Left lung (tissue), 10 donors: Measurements from ENCODE around the gene PSMC3IP. TPM values are rescaled to one million over a fixed set of nuclear protein-coding genes. Genes with fewer than 3 reads are reported as not detected.

Experiments
- ATAC-seq: fragments of 200-7000 bp; cut with Tn5 transposase; one replicate; pipeline ENCODE4 v1.9.1; 2020; ENCODE audit warnings: moderate library complexity
- DNase-seq, 4 donors: peaks; one replicate each; pipeline ENCODE4 v3.0.0-alpha.2; 2013 to 2020
- H3K27ac ChIP-seq, 2 donors: fragments of 200-600 bp; sonication (generic) in 1 of 2; one replicate each; pipeline versions ENCODE4 v1.5.0 to v1.8.0; 2020 to 2021
- H3K27me3 ChIP-seq, 2 donors: fragments of 200-600 bp; sonication (generic) in 1 of 2; one replicate each; pipeline versions ENCODE4 v1.5.0 to v1.8.0; 2020 to 2021
- H3K36me3 ChIP-seq, 2 donors: fragments of 200-600 bp; sonication (generic) in 1 of 2; one replicate each; pipeline versions ENCODE4 v1.5.0 to v1.8.0; 2020 to 2021
- H3K4me1 ChIP-seq, 2 donors: fragments of 200-600 bp; one replicate each; pipeline ENCODE4 v1.8.0; 2021
- H3K4me3 ChIP-seq, 2 donors: fragments of 200-600 bp; sonication (generic) in 1 of 2; one replicate each; pipeline versions ENCODE4 v1.5.0 to v1.8.0; 2020 to 2021; ENCODE audit warnings: mild to moderate bottlenecking in 1 of 2
- H3K9me3 ChIP-seq, 2 donors: fragments of 200-600 bp; sonication (generic) in 1 of 2; one replicate each; pipeline versions ENCODE4 v1.5.0 to v1.8.0; 2020 to 2021
- intact Hi-C, 2 donors: fragments of 100-400 bp; cut with DNase I; formaldehyde crosslinking; loops; one replicate each; pipeline versions ENCODE4 v1.11.2 to v1.14.2; 2022
- polyA plus RNA-seq, 6 donors: library from polyadenylated mRNA; unstranded; fragments of 120-200 nt; gene quantifications; one replicate each; pipeline ENCODE4 v1.2.1, GENCODE V29; 2013; ENCODE audit not compliant: insufficient read length in 6 of 6
- total RNA-seq, 2 donors: library from RNA; stranded (reverse); fragmentation: NEBNext Ultra II Directional; extraction: Animal tissue kit (Norgen Biotek cat#: 25700); gene quantifications; one replicate each; pipeline ENCODE4 v1.2.1, GENCODE V29; 2021
- TF ChIP-seq, protein P1 (sequence below), 2 donors: fragments of 200-600 bp; sonication (generic) in 1 of 2; IDR thresholded peaks; one replicate each; pipeline versions ENCODE4 v1.5.0 to v1.8.0; 2021; ENCODE audit warnings: antibody characterized with exemption in 2 of 2
- donor health status: DM: no; HTN: yes; CAD: no.
- donor health status: DM: no; HTN: no; CAD: no.

The PSMC3IP gene
- total and polyA plus RNA-seq, 8 donors = 6.5 to 21.4 (median 18.4) TPM

DNA sequence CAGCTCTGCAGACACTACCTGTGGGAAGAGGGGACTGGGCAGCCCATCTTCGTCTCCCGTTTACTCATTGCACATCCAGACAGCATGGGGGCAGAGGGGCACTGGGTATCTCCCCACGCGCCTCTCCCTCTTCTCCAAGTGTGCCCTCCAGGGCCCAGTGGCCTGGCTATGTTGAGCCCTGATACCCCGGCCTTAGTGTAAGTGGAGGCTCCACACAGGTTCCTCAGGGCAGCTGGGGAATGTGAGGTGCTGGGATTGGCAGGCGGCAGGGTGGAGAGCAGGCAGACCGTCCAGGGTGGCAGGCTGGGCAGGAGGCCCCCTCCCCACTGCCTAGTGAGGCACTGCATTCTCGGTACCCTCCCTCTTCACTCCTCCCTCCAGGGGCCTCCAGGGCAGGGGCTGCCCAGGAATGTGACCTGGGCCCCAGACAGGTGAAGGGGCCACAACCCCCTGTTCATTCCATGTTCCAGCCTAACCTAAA, 54.7 kb downstream of the PSMC3IP start:
- Histone ChIP-seq H3K27ac (peak overlapping the region; percentile 83 to 93), H3K4me1 (peaks cover 55 to 70% of the 10 kb centered on the region in 2 donors), H3K27me3 (no peaks in the 10 kb centered on the region), H3K4me3 (no peak overlapping the region), H3K36me3 (peaks cover 0 to 30% of the 10 kb centered on the region in 2 donors), H3K9me3 (no peaks in the 10 kb centered on the region)
- no peak for DNase-seq
- TF ChIP-seq, protein P1, sequence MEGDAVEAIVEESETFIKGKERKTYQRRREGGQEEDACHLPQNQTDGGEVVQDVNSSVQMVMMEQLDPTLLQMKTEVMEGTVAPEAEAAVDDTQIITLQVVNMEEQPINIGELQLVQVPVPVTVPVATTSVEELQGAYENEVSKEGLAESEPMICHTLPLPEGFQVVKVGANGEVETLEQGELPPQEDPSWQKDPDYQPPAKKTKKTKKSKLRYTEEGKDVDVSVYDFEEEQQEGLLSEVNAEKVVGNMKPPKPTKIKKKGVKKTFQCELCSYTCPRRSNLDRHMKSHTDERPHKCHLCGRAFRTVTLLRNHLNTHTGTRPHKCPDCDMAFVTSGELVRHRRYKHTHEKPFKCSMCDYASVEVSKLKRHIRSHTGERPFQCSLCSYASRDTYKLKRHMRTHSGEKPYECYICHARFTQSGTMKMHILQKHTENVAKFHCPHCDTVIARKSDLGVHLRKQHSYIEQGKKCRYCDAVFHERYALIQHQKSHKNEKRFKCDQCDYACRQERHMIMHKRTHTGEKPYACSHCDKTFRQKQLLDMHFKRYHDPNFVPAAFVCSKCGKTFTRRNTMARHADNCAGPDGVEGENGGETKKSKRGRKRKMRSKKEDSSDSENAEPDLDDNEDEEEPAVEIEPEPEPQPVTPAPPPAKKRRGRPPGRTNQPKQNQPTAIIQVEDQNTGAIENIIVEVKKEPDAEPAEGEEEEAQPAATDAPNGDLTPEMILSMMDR (IDR thresholded peaks at IDR 0.05) = no peak
- intact Hi-C loops = no loop called here
- no peak for ATAC-seq

Other genes starting within 250 kb of the PSMC3IP start
- 100 to 1,000 TPM; 229 to 271 TPM for gene STAT3, start 189.3 kb downstream of the PSMC3IP start, total RNA-seq
- gene STAT3, start 189.3 kb downstream of the PSMC3IP start, polyA plus RNA-seq = 10 to 100 TPM; 75.0 to 95.4 (median 78.5) TPM
- 100 to 1,000 TPM; 285 to 320 TPM for gene CAVIN1, start 154.5 kb downstream of the PSMC3IP start, total RNA-seq
- 100 to 1,000 TPM; 163 to 224 (median 191) TPM for gene CAVIN1, start 154.5 kb downstream of the PSMC3IP start, polyA plus RNA-seq
- gene ATP6V0A1, start 118.9 kb downstream of the PSMC3IP start, total RNA-seq = 100 to 1,000 TPM in 1 of 2 donors, 10 to 100 TPM in 1; 95.9 to 103 TPM
- gene ATP6V0A1, start 118.9 kb downstream of the PSMC3IP start, polyA plus RNA-seq = 10 to 100 TPM; 46.1 to 59.7 (median 56.1) TPM
- 10 to 100 TPM; 41.5 to 56.2 TPM for gene NAGLU, start 41.5 kb downstream of the PSMC3IP start, total RNA-seq
- gene NAGLU, start 41.5 kb downstream of the PSMC3IP start, polyA plus RNA-seq = 10 to 100 TPM; 10.3 to 19.2 (median 12.8) TPM
- gene HSD17B1, start 24.8 kb downstream of the PSMC3IP start, total RNA-seq = 1 to 10 TPM; 1.2 to 1.7 TPM
- 1 to 10 TPM; 3.6 to 5.8 (median 4.6) TPM for gene HSD17B1, start 24.8 kb downstream of the PSMC3IP start, polyA plus RNA-seq
- 100 to 1,000 TPM in 1 of 2 donors, 10 to 100 TPM in 1; 66.5 to 116 TPM for gene COASY, start 15.6 kb downstream of the PSMC3IP start, total RNA-seq
- gene COASY, start 15.6 kb downstream of the PSMC3IP start, polyA plus RNA-seq = 10 to 100 TPM; 41.1 to 43.9 (median 42.6) TPM
- 10 to 100 TPM; 56.3 to 73.7 TPM for gene MLX, start 10.6 kb downstream of the PSMC3IP start, total RNA-seq
- 10 to 100 TPM; 34.4 to 46.3 (median 40.5) TPM for gene MLX, start 10.6 kb downstream of the PSMC3IP start, polyA plus RNA-seq
- gene RETREG3, start 31.6 kb upstream of the PSMC3IP start, total RNA-seq = 10 to 100 TPM; 59.9 to 75.5 TPM
- 10 to 100 TPM; 50.6 to 67.2 (median 59.9) TPM for gene RETREG3, start 31.6 kb upstream of the PSMC3IP start, polyA plus RNA-seq
- 10 to 100 TPM; 42.6 to 63.2 TPM for gene TUBG1, start 32.0 kb upstream of the PSMC3IP start, total RNA-seq
- gene TUBG1, start 32.0 kb upstream of the PSMC3IP start, polyA plus RNA-seq = 10 to 100 TPM; 31.5 to 42.4 (median 37.2) TPM
- 10 to 100 TPM; 13.1 to 19.5 TPM for gene TUBG2, start 81.6 kb upstream of the PSMC3IP start, total RNA-seq
- 10 to 100 TPM; 25.3 to 40.2 (median 32.5) TPM for gene TUBG2, start 81.6 kb upstream of the PSMC3IP start, polyA plus RNA-seq
- 10 to 100 TPM; 22.5 to 34.2 TPM for gene PLEKHH3, start 99.3 kb upstream of the PSMC3IP start, total RNA-seq
- 10 to 100 TPM; 28.2 to 55.5 (median 36.3) TPM for gene PLEKHH3, start 99.3 kb upstream of the PSMC3IP start, polyA plus RNA-seq
- gene CCR10, start 104.1 kb upstream of the PSMC3IP start, total RNA-seq = 1 to 10 TPM in 1 of 2 donors, under 1 TPM in 1; 0.55 to 1.2 TPM
- gene CCR10, start 104.1 kb upstream of the PSMC3IP start, polyA plus RNA-seq = 1 to 10 TPM; 1.1 to 2.0 (median 1.6) TPM
- 10 to 100 TPM; 11.7 to 15.1 TPM for gene CNTNAP1, start 104.8 kb upstream of the PSMC3IP start, total RNA-seq
- 10 to 100 TPM in 3 of 6 donors, 1 to 10 TPM in 3; 7.3 to 15.6 (median 10.3) TPM for gene CNTNAP1, start 104.8 kb upstream of the PSMC3IP start, polyA plus RNA-seq
- 10 to 100 TPM; 31.5 to 43.2 TPM for gene EZH1, start 167.3 kb upstream of the PSMC3IP start, total RNA-seq
- gene EZH1, start 167.3 kb upstream of the PSMC3IP start, polyA plus RNA-seq = 10 to 100 TPM; 32.4 to 45.9 (median 36.8) TPM
- gene RAMP2, start 183.5 kb upstream of the PSMC3IP start, total RNA-seq = 10 to 100 TPM; 76.1 to 95.4 TPM
- 100 to 1,000 TPM; 153 to 213 (median 182) TPM for gene RAMP2, start 183.5 kb upstream of the PSMC3IP start, polyA plus RNA-seq
- gene VPS25, start 195.7 kb upstream of the PSMC3IP start, total RNA-seq = 10 to 100 TPM; 54.8 to 55.3 TPM
- 10 to 100 TPM; 62.1 to 72.7 (median 69.0) TPM for gene VPS25, start 195.7 kb upstream of the PSMC3IP start, polyA plus RNA-seq
- under 1 TPM in 1 of 2 donors, not detected in 1; 0.21 TPM for gene WNK4, start 202.9 kb upstream of the PSMC3IP start, total RNA-seq
- 1 to 10 TPM in 5 of 6 donors, under 1 TPM in 1; 0.60 to 2.5 (median 1.9) TPM for gene WNK4, start 202.9 kb upstream of the PSMC3IP start, polyA plus RNA-seq
- gene COA3, start 221.0 kb upstream of the PSMC3IP start, total RNA-seq = 10 to 100 TPM; 59.1 to 83.1 TPM
- gene COA3, start 221.0 kb upstream of the PSMC3IP start, polyA plus RNA-seq = 10 to 100 TPM; 87.2 to 96.2 (median 91.4) TPM
- 1 to 10 TPM in 1 of 2 donors, not detected in 1; 1.5 TPM for gene CNTD1, start 221.1 kb upstream of the PSMC3IP start, total RNA-seq
- 1 to 10 TPM; 1.8 to 3.4 (median 2.6) TPM for gene CNTD1, start 221.1 kb upstream of the PSMC3IP start, polyA plus RNA-seq
- 10 to 100 TPM; 63.8 to 82.6 TPM for gene BECN1, start 246.6 kb upstream of the PSMC3IP start, total RNA-seq
- gene BECN1, start 246.6 kb upstream of the PSMC3IP start, polyA plus RNA-seq = 10 to 100 TPM; 65.0 to 77.0 (median 69.8) TPM